K562 (cell line): ENCODE data around the gene STK11. TPM values are rescaled to one million over a fixed set of nuclear protein-coding genes. Genes with fewer than 3 reads are reported as not detected.

Experiments
- CEBPB ChIP-seq: fragments of 450-650 bp; IDR thresholded peaks from 2 replicates; pipeline ENCODE4 v1.6.1; 2016; ENCODE audit warnings: missing genetic modification characterization, missing compliant biosample characterization
- CHD4 ChIP-seq: fragments of 200-600 bp; sonication (generic); IDR thresholded peaks from 3 replicates; pipeline ENCODE4 v1.6.1; 2012; ENCODE audit warnings: low read depth, mild to moderate bottlenecking, mixed read lengths, low read length, inconsistent platforms; ENCODE audit not compliant: insufficient read depth, insufficient replicate concordance, poor library complexity, severe bottlenecking
- EP400 ChIP-seq: fragments of 450-650 bp; IDR thresholded peaks from 2 replicates; pipeline ENCODE4 v1.6.1; 2017; ENCODE audit warnings: antibody characterized with exemption, mild to moderate bottlenecking, moderate library complexity
- ESRRA ChIP-seq: fragments of 450-650 bp; IDR thresholded peaks from 2 replicates; pipeline ENCODE4 v1.6.1; 2014; ENCODE audit warnings: low read depth, mild to moderate bottlenecking, moderate library complexity, borderline replicate concordance
- ETV6 ChIP-seq, 3 experiments: fragments of 150-350 bp in 1 of 3; sonication (generic) in 1 of 3; formaldehyde crosslinking in 1 of 3; IDR thresholded peaks; 2 replicates each; pipeline versions ENCODE4 v1.6.1 to v1.8.0; 2014 to 2022; ENCODE audit warnings: borderline replicate concordance in 2 of 3, low read depth in 2 of 3, antibody characterized with exemption in 1 of 3, low read length in 1 of 3, mild to moderate bottlenecking in 1 of 3, missing genetic modification reagents in 1 of 3
- FOXK2 ChIP-seq, 2 experiments: fragments of 450-650 bp; IDR thresholded peaks in 1 of 2; conservative IDR thresholded peaks in 1 of 2; 2 replicates each; pipeline ENCODE4 v1.6.1; 2016; ENCODE audit warnings: low read depth in 2 of 2, mild to moderate bottlenecking in 1 of 2
- HDAC1 ChIP-seq, 2 experiments: fragments of 450-650 bp; IDR thresholded peaks; 2 replicates each; pipeline ENCODE4 v1.6.1; 2016 to 2017; ENCODE audit warnings: inconsistent platforms in 1 of 2, mild to moderate bottlenecking in 1 of 2, moderate library complexity in 1 of 2
- HDAC6 ChIP-seq: IDR thresholded peaks from 2 replicates; pipeline ENCODE4 v1.6.1; 2012; ENCODE audit warnings: low read depth, mild to moderate bottlenecking, control low read depth, inconsistent platforms, low read length, moderate library complexity
- HIVEP1 ChIP-seq: fragments of 250-450 bp; sonication (Bioruptor Pico); IDR thresholded peaks from 2 replicates; pipeline ENCODE4 v1.4.0; 2020; ENCODE audit warnings: mild to moderate bottlenecking
- LARP7 ChIP-seq: fragments of 450-650 bp; IDR thresholded peaks from 2 replicates; pipeline ENCODE4 v1.6.1; 2016
- MEIS2 ChIP-seq: fragments of 450-650 bp; IDR thresholded peaks from 2 replicates; pipeline ENCODE4 v1.6.1; 2014; ENCODE audit warnings: mild to moderate bottlenecking; ENCODE audit not compliant: partially characterized antibody
- PHB2 ChIP-seq: fragments of 450-650 bp; IDR thresholded peaks from 2 replicates; pipeline ENCODE4 v1.6.1; 2017; ENCODE audit warnings: low read depth
- SMC3 ChIP-seq: conservative IDR thresholded peaks from 2 replicates; pipeline ENCODE4 v1.6.1; 2011; ENCODE audit warnings: low read depth, low read length, improper control_type of control experiment; ENCODE audit not compliant: insufficient read depth
- TBL1XR1 ChIP-seq, 2 experiments: IDR thresholded peaks; 2 replicates each; pipeline ENCODE4 v1.6.1; 2012; ENCODE audit warnings: improper control_type of control experiment in 2 of 2, low read length in 2 of 2, mild to moderate bottlenecking in 1 of 2
- TRIM28 ChIP-seq: fragments of 450-650 bp; IDR thresholded peaks from 2 replicates; pipeline ENCODE4 v1.6.1; 2017
- XRCC5 ChIP-seq: fragments of 200-400 bp; formaldehyde crosslinking; IDR thresholded peaks from 2 replicates; pipeline ENCODE4 v1.6.1; 2017; ENCODE audit warnings: low read depth, mild to moderate bottlenecking, low read length
- ZNF146 ChIP-seq: IDR thresholded peaks from one replicate; pipeline ENCODE4 v1.6.1; 2018; ENCODE audit warnings: missing compliant biosample characterization; ENCODE audit not compliant: unreplicated experiment
- ZNF217 ChIP-seq: sonication (generic); formaldehyde crosslinking; IDR thresholded peaks from 2 replicates; pipeline ENCODE4 v1.8.0; 2022; ENCODE audit warnings: mild to moderate bottlenecking, missing genetic modification reagents
- ZNF717 ChIP-seq: fragments of 250-450 bp; sonication (Bioruptor Pico); IDR thresholded peaks from 2 replicates; pipeline ENCODE4 v1.5.0; 2021
- ZNF77 ChIP-seq: fragments of 250-450 bp; sonication (Bioruptor Pico); IDR thresholded peaks from 2 replicates; pipeline ENCODE4 v1.5.0; 2020
- ZNF785 ChIP-seq: fragments of 250-450 bp; sonication (Bioruptor Pico); IDR thresholded peaks from 2 replicates; pipeline ENCODE4 v1.4.0; 2020; ENCODE audit warnings: mild to moderate bottlenecking
- polyA plus RNA-seq, 8 experiments: library from polyadenylated mRNA; depleted of rRNA in 4 of 8; stranded (reverse) in 5 of 8; unstranded in 3 of 8; fragments of >200 nt; fragmentation: Nextera tagmentation in 2 of 8; fragmentation: Illumina TruSeq in 1 of 8; extraction: Ambion mirVana in 2 of 8; extraction: Trizol in 1 of 8; gene quantifications; 2 replicates each; pipeline versions ENCODE4 v1.2.1 to v1.2.3, GENCODE V29; 2011 to 2014; ENCODE audit warnings: inconsistent platforms in 1 of 8, missing spikeins in 1 of 8
- total RNA-seq, 7 experiments: library from RNA; depleted of rRNA in 6 of 7; stranded (reverse); fragments of >200 nt in 6 of 7; fragmentation: Illumina TruSeq in 2 of 7; extraction: Trizol in 2 of 7; gene quantifications; 2 replicates each; pipeline versions ENCODE4 v1.2.1 to v1.2.3, GENCODE V29; 2011 to 2021; ENCODE audit warnings: low replicate concordance in 1 of 7
- TF ChIP-seq, protein P1 (sequence below): fragments of 250-450 bp; sonication (Bioruptor Pico); IDR thresholded peaks from 2 replicates; pipeline ENCODE4 v1.5.0; 2020; ENCODE audit warnings: mild to moderate bottlenecking, borderline replicate concordance
- TF ChIP-seq, protein P2 (sequence below): sonication (generic); formaldehyde crosslinking; IDR thresholded peaks from 2 replicates; pipeline ENCODE4 v1.8.1; 2022; ENCODE audit warnings: missing genetic modification reagents
- TF ChIP-seq, protein P3 (sequence below): fragments of 250-450 bp; sonication (Bioruptor Pico); IDR thresholded peaks from 2 replicates; pipeline ENCODE4 v1.8.0; 2022; ENCODE audit warnings: moderate library complexity, mild to moderate bottlenecking, inconsistent platforms
- TF ChIP-seq, protein P4 (sequence below): IDR thresholded peaks from 3 replicates; pipeline ENCODE4 v1.6.1; 2011; ENCODE audit warnings: borderline replicate concordance, mild to moderate bottlenecking; ENCODE audit not compliant: insufficient read length, insufficient read depth

Gene STK11
- total and polyA plus RNA-seq, 9 of the 15 experiments (the other 6 are each of a cell fraction or from before 2014, with no cell fraction given): 0.15 to 96.5 (median 31.7) TPM

DNA sequence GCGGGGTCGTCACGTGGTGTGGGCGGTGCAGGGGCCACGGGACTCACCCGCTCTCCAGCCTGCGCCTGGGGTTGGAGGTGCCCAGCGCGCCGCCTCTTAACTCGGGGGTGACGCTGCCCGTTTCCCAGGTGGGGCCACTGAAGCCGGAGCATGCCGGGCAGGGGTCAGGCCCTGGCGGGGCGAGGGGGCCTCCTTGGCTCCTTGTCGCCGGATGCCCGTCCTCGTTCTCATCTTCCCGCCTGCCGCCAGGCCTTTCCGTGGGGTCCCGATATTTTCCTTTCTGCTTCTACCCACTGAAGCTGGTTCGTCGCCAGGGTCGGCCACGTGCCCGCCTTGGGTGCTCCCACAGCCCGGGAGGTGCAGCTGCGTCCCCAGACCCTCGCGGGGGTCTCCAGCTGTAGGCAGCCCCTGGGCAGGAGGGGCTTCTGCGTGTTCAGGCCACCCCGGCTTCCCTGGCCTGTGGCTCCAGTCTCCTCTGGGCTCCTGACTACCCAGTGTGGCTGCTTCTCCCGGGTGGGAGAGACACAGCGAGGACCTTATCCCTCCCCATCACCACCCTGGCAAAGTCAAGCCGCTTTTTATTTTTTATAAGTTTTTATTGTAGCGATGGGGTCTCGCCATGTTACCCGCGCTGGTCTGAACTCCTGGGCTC lies 70.5 kb downstream of the STK11 start (continued):
- TF ChIP-seq ETV6 (IDR thresholded peaks at IDR 0.05; ENCODE audit: borderline replicate concordance in 1 of 2, low read depth in 2 of 2, low read length in 1 of 2): no peak
- no peak for TF ChIP-seq ETV6 (CRISPR knock-in tag; IDR thresholded peaks at IDR 0.05; ENCODE audit: borderline replicate concordance)
- TF ChIP-seq, protein P1, sequence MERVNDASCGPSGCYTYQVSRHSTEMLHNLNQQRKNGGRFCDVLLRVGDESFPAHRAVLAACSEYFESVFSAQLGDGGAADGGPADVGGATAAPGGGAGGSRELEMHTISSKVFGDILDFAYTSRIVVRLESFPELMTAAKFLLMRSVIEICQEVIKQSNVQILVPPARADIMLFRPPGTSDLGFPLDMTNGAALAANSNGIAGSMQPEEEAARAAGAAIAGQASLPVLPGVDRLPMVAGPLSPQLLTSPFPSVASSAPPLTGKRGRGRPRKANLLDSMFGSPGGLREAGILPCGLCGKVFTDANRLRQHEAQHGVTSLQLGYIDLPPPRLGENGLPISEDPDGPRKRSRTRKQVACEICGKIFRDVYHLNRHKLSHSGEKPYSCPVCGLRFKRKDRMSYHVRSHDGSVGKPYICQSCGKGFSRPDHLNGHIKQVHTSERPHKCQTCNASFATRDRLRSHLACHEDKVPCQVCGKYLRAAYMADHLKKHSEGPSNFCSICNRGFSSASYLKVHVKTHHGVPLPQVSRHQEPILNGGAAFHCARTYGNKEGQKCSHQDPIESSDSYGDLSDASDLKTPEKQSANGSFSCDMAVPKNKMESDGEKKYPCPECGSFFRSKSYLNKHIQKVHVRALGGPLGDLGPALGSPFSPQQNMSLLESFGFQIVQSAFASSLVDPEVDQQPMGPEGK (CRISPR knock-in tag): no peak
- TF ChIP-seq, protein P2, sequence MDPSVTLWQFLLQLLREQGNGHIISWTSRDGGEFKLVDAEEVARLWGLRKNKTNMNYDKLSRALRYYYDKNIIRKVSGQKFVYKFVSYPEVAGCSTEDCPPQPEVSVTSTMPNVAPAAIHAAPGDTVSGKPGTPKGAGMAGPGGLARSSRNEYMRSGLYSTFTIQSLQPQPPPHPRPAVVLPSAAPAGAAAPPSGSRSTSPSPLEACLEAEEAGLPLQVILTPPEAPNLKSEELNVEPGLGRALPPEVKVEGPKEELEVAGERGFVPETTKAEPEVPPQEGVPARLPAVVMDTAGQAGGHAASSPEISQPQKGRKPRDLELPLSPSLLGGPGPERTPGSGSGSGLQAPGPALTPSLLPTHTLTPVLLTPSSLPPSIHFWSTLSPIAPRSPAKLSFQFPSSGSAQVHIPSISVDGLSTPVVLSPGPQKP (CRISPR knock-in tag): no peak
- TF ChIP-seq, protein P3, sequence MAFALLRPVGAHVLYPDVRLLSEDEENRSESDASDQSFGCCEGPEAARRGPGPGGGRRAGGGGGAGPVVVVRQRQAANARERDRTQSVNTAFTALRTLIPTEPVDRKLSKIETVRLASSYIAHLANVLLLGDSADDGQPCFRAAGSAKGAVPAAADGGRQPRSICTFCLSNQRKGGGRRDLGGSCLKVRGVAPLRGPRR (CRISPR knock-in tag): no peak
- TF ChIP-seq ZNF146 (CRISPR knock-in tag): no peak
- 0 out of 2 replicates have a peak, but pooled peaks have one; percentile 33 for TF ChIP-seq HIVEP1 (CRISPR knock-in tag)
- no peak for TF ChIP-seq TRIM28
- no peak for TF ChIP-seq XRCC5
- peak; percentile 52; the same call in 1 of the 2 replicates for TF ChIP-seq EP400
- no peak for TF ChIP-seq ZNF717 (CRISPR knock-in tag)
- no peak for TF ChIP-seq CEBPB (tag)
- TF ChIP-seq MEIS2: no peak
- no peak for TF ChIP-seq LARP7
- no peak for TF ChIP-seq SMC3
- TF ChIP-seq ZNF785: no peak
- no peak for TF ChIP-seq TBL1XR1 (IDR thresholded peaks at IDR 0.05; ENCODE audit: low read length in 2 of 2)
- TF ChIP-seq ZNF217 (CRISPR knock-in tag): no peak
- no peak for TF ChIP-seq ESRRA
- TF ChIP-seq FOXK2 (conservative IDR thresholded peaks at IDR 0.05 in 1 of 2, IDR thresholded peaks at IDR 0.05 in 1 of 2; ENCODE audit: low read depth in 2 of 2): peak in 1 of 2 experiments; percentile 6; a peak in 1 of 4 replicates
- no peak for TF ChIP-seq PHB2
- TF ChIP-seq, protein P4, sequence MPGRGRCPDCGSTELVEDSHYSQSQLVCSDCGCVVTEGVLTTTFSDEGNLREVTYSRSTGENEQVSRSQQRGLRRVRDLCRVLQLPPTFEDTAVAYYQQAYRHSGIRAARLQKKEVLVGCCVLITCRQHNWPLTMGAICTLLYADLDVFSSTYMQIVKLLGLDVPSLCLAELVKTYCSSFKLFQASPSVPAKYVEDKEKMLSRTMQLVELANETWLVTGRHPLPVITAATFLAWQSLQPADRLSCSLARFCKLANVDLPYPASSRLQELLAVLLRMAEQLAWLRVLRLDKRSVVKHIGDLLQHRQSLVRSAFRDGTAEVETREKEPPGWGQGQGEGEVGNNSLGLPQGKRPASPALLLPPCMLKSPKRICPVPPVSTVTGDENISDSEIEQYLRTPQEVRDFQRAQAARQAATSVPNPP: no peak
- TF ChIP-seq CHD4: no peak
- TF ChIP-seq HDAC6: no peak
- no peak for TF ChIP-seq ZNF77 (CRISPR knock-in tag)
- peak in 1 of 2 experiments; percentile 87; a peak in 1 of 4 replicates for TF ChIP-seq HDAC1 (IDR thresholded peaks at IDR 0.05)
